Hematopoietic multipotent progenitor cell (in vitro differentiated cells): Measurements from ENCODE around the gene KIT. TPM values are rescaled to one million over a fixed set of nuclear protein-coding genes. Genes with fewer than 3 reads are reported as not detected.

Experiments used
- DNase-seq, 3 donors: peaks; one replicate each; pipeline ENCODE4 v3.0.0-alpha.2; 2011 to 2015; ENCODE audit warnings: low read depth in 2 of 3, low spot score in 2 of 3
- total RNA-seq: library from RNA; depleted of rRNA; stranded (reverse); fragments of >200 nt; gene quantifications from one replicate; pipeline ENCODE4 v1.2.3, GENCODE V29; 2012

KIT gene
- total RNA-seq, 1 donor, result 45.2 TPM

GRCh38 chr4:54695788-54696187 is 38.0 kb downstream of the KIT start:
- DNase-seq, result no peak

GRCh38 chr4:54696649-54697048 is 38.9 kb downstream of the KIT start:
- no peak for DNase-seq

GRCh38 chr4:54700986-54701385 is 43.2 kb downstream of the KIT start:
- DNase-seq, result no peak

GRCh38 chr4:54703182-54703581 is 45.4 kb downstream of the KIT start:
- DNase-seq, result no peak

- DNase-seq, result peak in 1 of 3 donors; percentile 42
These were observed 49.6 kb downstream of the KIT start for GRCh38 chr4:54707406-54707805.

- no peak for DNase-seq
These were observed 50.9 kb downstream of the KIT start for GRCh38 chr4:54708339-54709279.

GRCh38 chr4:54709400-54709799 is 51.6 kb downstream of the KIT start:
- DNase-seq, result peak in 2 of 3 donors; percentile 13 to 31

- DNase-seq, result no peak
These were observed 54.4 kb downstream of the KIT start for GRCh38 chr4:54712206-54712605.

GRCh38 chr4:54714631-54715030 is 56.9 kb downstream of the KIT start:
- no peak for DNase-seq

GRCh38 chr4:54716478-54717065 is 58.8 kb downstream of the KIT start:
- no peak for DNase-seq

GRCh38 chr4:54717694-54718093 is 59.9 kb downstream of the KIT start:
- no peak for DNase-seq

GRCh38 chr4:54719378-54719777 is 61.6 kb downstream of the KIT start:
- DNase-seq, result no peak

- no peak for DNase-seq
These were observed 65.5 kb downstream of the KIT start for GRCh38 chr4:54723220-54723619.

GRCh38 chr4:54723820-54724219 is 66.1 kb downstream of the KIT start:
- no peak for DNase-seq

GRCh38 chr4:54726907-54727306 is 69.2 kb downstream of the KIT start:
- no peak for DNase-seq

- no peak for DNase-seq
These were observed 69.6 kb downstream of the KIT start for GRCh38 chr4:54727346-54727745.

- DNase-seq, result no peak
These were observed 70.6 kb downstream of the KIT start for GRCh38 chr4:54728368-54728767.

GRCh38 chr4:54729256-54729655 is 71.5 kb downstream of the KIT start:
- no peak for DNase-seq

- DNase-seq, result no peak
These were observed 72.8 kb downstream of the KIT start for GRCh38 chr4:54730581-54730980.

GRCh38 chr4:54731552-54731951 is 73.8 kb downstream of the KIT start:
- no peak for DNase-seq

GRCh38 chr4:54731976-54732375 is 74.2 kb downstream of the KIT start:
- DNase-seq, result no peak

- DNase-seq, result no peak
These were observed 79.7 kb downstream of the KIT start for GRCh38 chr4:54737421-54737820.
